ENCODE data around the gene NUTM2F. TPM values are rescaled to one million over a fixed set of nuclear protein-coding genes. Genes with fewer than 3 reads are reported as not detected.
"Not testable (repeated sequence)": the region's sequence is repeated elsewhere in the genome, so short reads cannot be mapped to it uniquely, and the experiment has no call there.

NUTM2F gene
- total RNA-seq, 1 donor from 2014 or later: not detected

- DNase-seq: not testable (repeated sequence)
These were observed 13.1 kb downstream of the NUTM2F start for GRCh38 chr9:94315034-94315984.

- DNase-seq: no peak
These were observed 25.1 kb downstream of the NUTM2F start for GRCh38 chr9:94303321-94303720.

GRCh38 chr9:94302426-94302825 lies 26.0 kb downstream of the NUTM2F start:
- DNase-seq: no peak

- no peak for DNase-seq
These were observed 26.9 kb downstream of the NUTM2F start for GRCh38 chr9:94301583-94301982.

- no peak for DNase-seq
These were observed 27.8 kb downstream of the NUTM2F start for GRCh38 chr9:94300470-94301301.

GRCh38 chr9:94298949-94299599 lies 29.4 kb downstream of the NUTM2F start:
- DNase-seq: no peak

GRCh38 chr9:94289691-94290090 lies 38.8 kb downstream of the NUTM2F start:
- DNase-seq: no peak

GRCh38 chr9:94287877-94288513 lies 40.4 kb downstream of the NUTM2F start:
- DNase-seq: no peak

GRCh38 chr9:94286116-94286515 lies 42.3 kb downstream of the NUTM2F start:
- no peak for DNase-seq

- no peak for DNase-seq
These were observed 47.3 kb downstream of the NUTM2F start for GRCh38 chr9:94281101-94281500.

- DNase-seq: no peak
These were observed 47.9 kb downstream of the NUTM2F start for GRCh38 chr9:94280409-94280989.

GRCh38 chr9:94277885-94278536 lies 50.4 kb downstream of the NUTM2F start:
- DNase-seq: no peak

GRCh38 chr9:94277029-94277428 lies 51.4 kb downstream of the NUTM2F start:
- not testable (repeated sequence) for DNase-seq

- no peak for DNase-seq
These were observed 58.4 kb downstream of the NUTM2F start for GRCh38 chr9:94270009-94270408.

- no peak for DNase-seq
These were observed 59.2 kb downstream of the NUTM2F start for GRCh38 chr9:94269264-94269663.

Other genes with a start within 250 kb of the NUTM2F start
- gene PTPDC1, start 244.2 kb downstream of the NUTM2F start, total RNA-seq: 14.7 TPM
- gene ZNF169, start 69.3 kb downstream of the NUTM2F start, total RNA-seq: 4.8 TPM
- 0.10 TPM for gene PCAT7, start 226.4 kb upstream of the NUTM2F start, total RNA-seq